ENCODE data around the gene ITGBL1.

The ITGBL1 gene

GRCh38 chr13:101655435-101655834, 203.0 kb downstream of the ITGBL1 start:
- Histone ChIP-seq H3K27ac (ENCODE audit: low read length) (no peak overlapping the region), H3K9ac (ENCODE audit: low read length in 2 of 2) (no peak overlapping the region), H3K4me3 (ENCODE audit: low read length in 2 of 2) (no peak overlapping the region), H3K36me3 (ENCODE audit: control insufficient read depth in 2 of 2, insufficient read depth in 2 of 2, low read length in 2 of 2) (no peaks in the 10 kb centered on the region), H3K4me1 (ENCODE audit: control insufficient read depth, insufficient read depth, low read length) (no peaks in the 10 kb centered on the region), H3K9me3 (ENCODE audit: control insufficient read depth in 2 of 2, low read length in 2 of 2) (peaks cover 0 to 2% of the 10 kb centered on the region in 2 donors), H3K27me3 (ENCODE audit: control insufficient read depth in 1 of 2, insufficient read depth in 2 of 2, low read length in 2 of 2) (no peaks in the 10 kb centered on the region)

GRCh38 chr13:101660711-101661110, 208.2 kb downstream of the ITGBL1 start:
- Histone ChIP-seq H3K4me1 (ENCODE audit: control insufficient read depth, insufficient read depth, low read length) (no peaks in the 10 kb centered on the region), H3K36me3 (ENCODE audit: control insufficient read depth in 2 of 2, insufficient read depth in 2 of 2, low read length in 2 of 2) (no peaks in the 10 kb centered on the region), H3K4me3 (ENCODE audit: low read length in 2 of 2) (no peak overlapping the region), H3K9ac (ENCODE audit: low read length in 2 of 2) (no peak overlapping the region), H3K9me3 (ENCODE audit: control insufficient read depth in 2 of 2, low read length in 2 of 2) (no peaks in the 10 kb centered on the region), H3K27me3 (ENCODE audit: control insufficient read depth in 1 of 2, insufficient read depth in 2 of 2, low read length in 2 of 2) (no peaks in the 10 kb centered on the region), H3K27ac (ENCODE audit: low read length) (no peak overlapping the region)

- H3K4me1 ChIP-seq (ENCODE audit: control insufficient read depth, insufficient read depth, low read length), result no peaks in the 10 kb centered on the region
- H3K9me3 ChIP-seq (ENCODE audit: control insufficient read depth in 2 of 2, low read length in 2 of 2), result no peaks in the 10 kb centered on the region
- no peaks in the 10 kb centered on the region for H3K27me3 ChIP-seq (ENCODE audit: control insufficient read depth in 1 of 2, insufficient read depth in 2 of 2, low read length in 2 of 2)
- no peak overlapping the region for H3K4me3 ChIP-seq (ENCODE audit: low read length in 2 of 2)
- no peaks in the 10 kb centered on the region for H3K36me3 ChIP-seq (ENCODE audit: control insufficient read depth in 2 of 2, insufficient read depth in 2 of 2, low read length in 2 of 2)
- no peak overlapping the region for H3K27ac ChIP-seq (ENCODE audit: low read length)
- no peak overlapping the region for H3K9ac ChIP-seq (ENCODE audit: low read length in 2 of 2)
These were observed 209.4 kb downstream of the ITGBL1 start for GRCh38 chr13:101661839-101662238.

- no peak overlapping the region for H3K9ac ChIP-seq (ENCODE audit: low read length in 2 of 2)
- H3K27me3 ChIP-seq (ENCODE audit: control insufficient read depth in 1 of 2, insufficient read depth in 2 of 2, low read length in 2 of 2), result no peaks in the 10 kb centered on the region
- no peak overlapping the region for H3K27ac ChIP-seq (ENCODE audit: low read length)
- no peaks in the 10 kb centered on the region for H3K9me3 ChIP-seq (ENCODE audit: control insufficient read depth in 2 of 2, low read length in 2 of 2)
- no peak overlapping the region for H3K4me3 ChIP-seq (ENCODE audit: low read length in 2 of 2)
- H3K36me3 ChIP-seq (ENCODE audit: control insufficient read depth in 2 of 2, insufficient read depth in 2 of 2, low read length in 2 of 2), result no peaks in the 10 kb centered on the region
- H3K4me1 ChIP-seq (ENCODE audit: control insufficient read depth, insufficient read depth, low read length), result no peaks in the 10 kb centered on the region
These were observed 221.1 kb downstream of the ITGBL1 start for GRCh38 chr13:101673360-101674105.

- Histone ChIP-seq H3K4me1 (ENCODE audit: control insufficient read depth, insufficient read depth, low read length) (no peaks in the 10 kb centered on the region), H3K27ac (ENCODE audit: low read length) (no peak overlapping the region), H3K9me3 (ENCODE audit: control insufficient read depth in 2 of 2, low read length in 2 of 2) (no peaks in the 10 kb centered on the region), H3K27me3 (ENCODE audit: control insufficient read depth in 1 of 2, insufficient read depth in 2 of 2, low read length in 2 of 2) (no peaks in the 10 kb centered on the region), H3K36me3 (ENCODE audit: control insufficient read depth in 2 of 2, insufficient read depth in 2 of 2, low read length in 2 of 2) (no peaks in the 10 kb centered on the region), H3K9ac (ENCODE audit: low read length in 2 of 2) (no peak overlapping the region), H3K4me3 (ENCODE audit: low read length in 2 of 2) (no peak overlapping the region)
These were observed 229.4 kb downstream of the ITGBL1 start for GRCh38 chr13:101681834-101682233.

- no peak overlapping the region for H3K4me3 ChIP-seq (ENCODE audit: low read length in 2 of 2)
- H3K27me3 ChIP-seq (ENCODE audit: control insufficient read depth in 1 of 2, insufficient read depth in 2 of 2, low read length in 2 of 2), result no peaks in the 10 kb centered on the region
- no peak overlapping the region for H3K9ac ChIP-seq (ENCODE audit: low read length in 2 of 2)
- no peaks in the 10 kb centered on the region for H3K36me3 ChIP-seq (ENCODE audit: control insufficient read depth in 2 of 2, insufficient read depth in 2 of 2, low read length in 2 of 2)
- no peaks in the 10 kb centered on the region for H3K4me1 ChIP-seq (ENCODE audit: control insufficient read depth, insufficient read depth, low read length)
- no peak overlapping the region for H3K27ac ChIP-seq (ENCODE audit: low read length)
- no peaks in the 10 kb centered on the region for H3K9me3 ChIP-seq (ENCODE audit: control insufficient read depth in 2 of 2, low read length in 2 of 2)
These were observed 233.5 kb downstream of the ITGBL1 start for GRCh38 chr13:101686003-101686402.

- no peaks in the 10 kb centered on the region for H3K36me3 ChIP-seq (ENCODE audit: control insufficient read depth in 2 of 2, insufficient read depth in 2 of 2, low read length in 2 of 2)
- no peaks in the 10 kb centered on the region for H3K9me3 ChIP-seq (ENCODE audit: control insufficient read depth in 2 of 2, low read length in 2 of 2)
- H3K27me3 ChIP-seq (ENCODE audit: control insufficient read depth in 1 of 2, insufficient read depth in 2 of 2, low read length in 2 of 2), result no peaks in the 10 kb centered on the region
- H3K4me3 ChIP-seq (ENCODE audit: low read length in 2 of 2), result no peak overlapping the region
- no peak overlapping the region for H3K9ac ChIP-seq (ENCODE audit: low read length in 2 of 2)
- H3K4me1 ChIP-seq (ENCODE audit: control insufficient read depth, insufficient read depth, low read length), result peaks cover 2% of the 10 kb centered on the region
- H3K27ac ChIP-seq (ENCODE audit: low read length), result no peak overlapping the region
These were observed 238.4 kb downstream of the ITGBL1 start for GRCh38 chr13:101690871-101691270.

GRCh38 chr13:101691341-101691860, 238.9 kb downstream of the ITGBL1 start:
- Histone ChIP-seq H3K9me3 (ENCODE audit: control insufficient read depth in 2 of 2, low read length in 2 of 2) (no peaks in the 10 kb centered on the region), H3K4me1 (ENCODE audit: control insufficient read depth, insufficient read depth, low read length) (peaks cover 2% of the 10 kb centered on the region), H3K27ac (ENCODE audit: low read length) (no peak overlapping the region), H3K36me3 (ENCODE audit: control insufficient read depth in 2 of 2, insufficient read depth in 2 of 2, low read length in 2 of 2) (no peaks in the 10 kb centered on the region), H3K4me3 (ENCODE audit: low read length in 2 of 2) (no peak overlapping the region), H3K9ac (ENCODE audit: low read length in 2 of 2) (no peak overlapping the region), H3K27me3 (ENCODE audit: control insufficient read depth in 1 of 2, insufficient read depth in 2 of 2, low read length in 2 of 2) (no peaks in the 10 kb centered on the region)

GRCh38 chr13:101695870-101696516, 243.5 kb downstream of the ITGBL1 start:
- Histone ChIP-seq H3K9me3 (ENCODE audit: control insufficient read depth in 2 of 2, low read length in 2 of 2) (no peaks in the 10 kb centered on the region), H3K27ac (ENCODE audit: low read length) (no peak overlapping the region), H3K4me3 (ENCODE audit: low read length in 2 of 2) (no peak overlapping the region), H3K36me3 (ENCODE audit: control insufficient read depth in 2 of 2, insufficient read depth in 2 of 2, low read length in 2 of 2) (no peaks in the 10 kb centered on the region), H3K4me1 (ENCODE audit: control insufficient read depth, insufficient read depth, low read length) (peaks cover 2% of the 10 kb centered on the region), H3K27me3 (ENCODE audit: control insufficient read depth in 1 of 2, insufficient read depth in 2 of 2, low read length in 2 of 2) (no peaks in the 10 kb centered on the region), H3K9ac (ENCODE audit: low read length in 2 of 2) (no peak overlapping the region)

GRCh38 chr13:101697745-101698144, 245.3 kb downstream of the ITGBL1 start:
- H3K27me3 ChIP-seq (ENCODE audit: control insufficient read depth in 1 of 2, insufficient read depth in 2 of 2, low read length in 2 of 2), result no peaks in the 10 kb centered on the region
- no peaks in the 10 kb centered on the region for H3K9me3 ChIP-seq (ENCODE audit: control insufficient read depth in 2 of 2, low read length in 2 of 2)
- H3K9ac ChIP-seq (ENCODE audit: low read length in 2 of 2), result no peak overlapping the region
- H3K4me3 ChIP-seq (ENCODE audit: low read length in 2 of 2), result no peak overlapping the region
- no peak overlapping the region for H3K27ac ChIP-seq (ENCODE audit: low read length)
- H3K4me1 ChIP-seq (ENCODE audit: control insufficient read depth, insufficient read depth, low read length), result peaks cover 2% of the 10 kb centered on the region
- H3K36me3 ChIP-seq (ENCODE audit: control insufficient read depth in 2 of 2, insufficient read depth in 2 of 2, low read length in 2 of 2), result no peaks in the 10 kb centered on the region

- Histone ChIP-seq H3K36me3 (ENCODE audit: control insufficient read depth in 2 of 2, insufficient read depth in 2 of 2, low read length in 2 of 2) (no peaks in the 10 kb centered on the region), H3K27ac (ENCODE audit: low read length) (no peak overlapping the region)
These were observed 245.9 kb downstream of the ITGBL1 start for GRCh38 chr13:101698400-101698799.

More at GRCh38 chr13:101698400-101698799, 245.9 kb downstream of the ITGBL1 start:
- Histone ChIP-seq H3K9me3 (ENCODE audit: control insufficient read depth in 2 of 2, low read length in 2 of 2) (no peaks in the 10 kb centered on the region), H3K27me3 (ENCODE audit: control insufficient read depth in 1 of 2, insufficient read depth in 2 of 2, low read length in 2 of 2) (no peaks in the 10 kb centered on the region), H3K4me1 (ENCODE audit: control insufficient read depth, insufficient read depth, low read length) (peaks cover 2% of the 10 kb centered on the region), H3K9ac (ENCODE audit: low read length in 2 of 2) (no peak overlapping the region), H3K4me3 (ENCODE audit: low read length in 2 of 2) (no peak overlapping the region)

All from stomach smooth muscle (tissue), 2 donors.